Neural cell (in vitro differentiated cells): ENCODE measurements around the gene COPB2. TPM values are rescaled to one million over a fixed set of nuclear protein-coding genes. Genes with fewer than 3 reads are reported as not detected.

Experiments
- H2AFZ ChIP-seq: fragments of 200-600, 300-800 bp; sonication (generic), shearing (Covaris generic); 2 replicates; pipeline ENCODE4 v1.6.0; 2014; ENCODE audit warnings: low read depth, mild to moderate bottlenecking, antibody characterized with exemption, low read length, moderate library complexity
- H3F3A ChIP-seq: fragments of 200-600 bp; shearing (Covaris generic); 2 replicates; pipeline ENCODE4 v1.6.1; 2016; ENCODE audit warnings: mild to moderate bottlenecking, moderate library complexity, mixed read lengths, antibody characterized with exemption, low read length; ENCODE audit not compliant: insufficient read depth, poor library complexity, severe bottlenecking
- H3K27ac ChIP-seq: fragments of 200-600, 300-800 bp; sonication (generic), shearing (Covaris generic); 2 replicates; pipeline ENCODE4 v1.5.1; 2014; ENCODE audit warnings: mild to moderate bottlenecking, low read length, moderate library complexity
- H3K27me3 ChIP-seq: fragments of 300-800, 200-600 bp; sonication (generic), shearing (Covaris generic); 2 replicates; pipeline ENCODE4 v1.6.0; 2014; ENCODE audit warnings: mild to moderate bottlenecking, low read depth, low read length, moderate library complexity; ENCODE audit not compliant: insufficient read depth
- H3K36me3 ChIP-seq: fragments of 300-800, 200-600 bp; sonication (generic), shearing (Covaris generic); 2 replicates; pipeline ENCODE4 v1.5.1; 2014; ENCODE audit warnings: mild to moderate bottlenecking, antibody characterized with exemption, low read length, moderate library complexity; ENCODE audit not compliant: insufficient read depth
- H3K4me2 ChIP-seq: fragments of 300-800, 200-600 bp; sonication (generic), shearing (Covaris generic); 2 replicates; pipeline ENCODE4 v1.6.0; 2014; ENCODE audit warnings: mild to moderate bottlenecking, low read length
- H3K4me3 ChIP-seq: fragments of 300-800, 200-600 bp; sonication (generic), shearing (Covaris generic); 2 replicates; pipeline ENCODE4 v1.5.1; 2014; ENCODE audit warnings: mild to moderate bottlenecking, low read length, moderate library complexity
- H3K79me2 ChIP-seq: fragments of 200-600 bp; shearing (Covaris generic); replicated peaks from 2 replicates; pipeline ENCODE4 v1.6.0; 2014; ENCODE audit warnings: mild to moderate bottlenecking, low read length, moderate library complexity; ENCODE audit not compliant: insufficient read depth
- H3K9ac ChIP-seq: fragments of 300-800, 200-600 bp; sonication (generic), shearing (Covaris generic); 2 replicates; pipeline ENCODE4 v1.6.1; 2016; ENCODE audit warnings: mild to moderate bottlenecking, low read length, mixed read lengths
- H3K9me2 ChIP-seq: fragments of 200-600 bp; shearing (Covaris generic); 2 replicates; pipeline ENCODE4 v1.6.1; 2016; ENCODE audit warnings: mild to moderate bottlenecking, low read length, mixed read lengths; ENCODE audit not compliant: insufficient read depth
- H3K9me3 ChIP-seq: fragments of 200-600, 300-800 bp; sonication (generic), shearing (Covaris generic); 2 replicates; pipeline ENCODE4 v1.6.1; 2016; ENCODE audit warnings: mild to moderate bottlenecking, mixed run types, low read length, moderate library complexity, mixed read lengths
- H4K20me1 ChIP-seq: fragments of 200-600 bp; shearing (Covaris generic); 2 replicates; pipeline ENCODE4 v1.6.1; 2016; ENCODE audit warnings: mild to moderate bottlenecking, mixed run types; ENCODE audit not compliant: insufficient read depth
- EP300 ChIP-seq: fragments of 450-650 bp; conservative IDR thresholded peaks from 2 replicates; pipeline ENCODE4 v1.6.1; 2014; ENCODE audit warnings: antibody characterized with exemption, mild to moderate bottlenecking, moderate library complexity; ENCODE audit not compliant: poor library complexity, severe bottlenecking
- EZH2 ChIP-seq: fragments of 200-600, 300-800 bp; shearing (Covaris generic), sonication (generic); IDR thresholded peaks from 2 replicates; pipeline ENCODE4 v1.6.1; 2014; ENCODE audit warnings: antibody characterized with exemption, low read length, borderline replicate concordance, mild to moderate bottlenecking; ENCODE audit not compliant: insufficient read depth, poor library complexity, severe bottlenecking
- MXI1 ChIP-seq: fragments of 450-650 bp; conservative IDR thresholded peaks from 2 replicates; pipeline ENCODE4 v1.6.1; 2014; ENCODE audit warnings: antibody characterized with exemption, mild to moderate bottlenecking; ENCODE audit not compliant: poor library complexity, severe bottlenecking
- POLR2AphosphoS5 ChIP-seq: IDR thresholded peaks from 2 replicates; pipeline ENCODE4 v1.6.1; 2012
- RAD21 ChIP-seq: fragments of 450-650 bp; conservative IDR thresholded peaks from 2 replicates; pipeline ENCODE4 v1.6.1; 2014; ENCODE audit warnings: antibody characterized with exemption, mild to moderate bottlenecking, moderate library complexity
- SMC3 ChIP-seq: fragments of 450-650 bp; conservative IDR thresholded peaks from 2 replicates; pipeline ENCODE4 v1.6.1; 2014; ENCODE audit warnings: antibody characterized with exemption, mild to moderate bottlenecking, moderate library complexity; ENCODE audit not compliant: poor library complexity
- TAF1 ChIP-seq: IDR thresholded peaks from 2 replicates; pipeline ENCODE4 v1.6.1; 2012; ENCODE audit warnings: low read depth
- polyA plus RNA-seq: library from polyadenylated mRNA; depleted of rRNA; stranded (reverse); fragments of >200 nt; gene quantifications from 2 replicates; pipeline ENCODE4 v1.2.3, GENCODE V29; 2014
- TF ChIP-seq, protein P1 (sequence below): fragments of 450-650 bp; IDR thresholded peaks from 2 replicates; pipeline ENCODE4 v1.5.1; 2014; ENCODE audit warnings: antibody characterized with exemption, mild to moderate bottlenecking, moderate library complexity; ENCODE audit not compliant: poor library complexity, severe bottlenecking
- TF ChIP-seq, protein P2 (sequence below): IDR thresholded peaks from 2 replicates; pipeline ENCODE4 v1.6.1; 2012; ENCODE audit warnings: borderline replicate concordance

Gene COPB2
- polyA plus RNA-seq, 1 donor from 2014 or later: 63.5 TPM

DNA sequence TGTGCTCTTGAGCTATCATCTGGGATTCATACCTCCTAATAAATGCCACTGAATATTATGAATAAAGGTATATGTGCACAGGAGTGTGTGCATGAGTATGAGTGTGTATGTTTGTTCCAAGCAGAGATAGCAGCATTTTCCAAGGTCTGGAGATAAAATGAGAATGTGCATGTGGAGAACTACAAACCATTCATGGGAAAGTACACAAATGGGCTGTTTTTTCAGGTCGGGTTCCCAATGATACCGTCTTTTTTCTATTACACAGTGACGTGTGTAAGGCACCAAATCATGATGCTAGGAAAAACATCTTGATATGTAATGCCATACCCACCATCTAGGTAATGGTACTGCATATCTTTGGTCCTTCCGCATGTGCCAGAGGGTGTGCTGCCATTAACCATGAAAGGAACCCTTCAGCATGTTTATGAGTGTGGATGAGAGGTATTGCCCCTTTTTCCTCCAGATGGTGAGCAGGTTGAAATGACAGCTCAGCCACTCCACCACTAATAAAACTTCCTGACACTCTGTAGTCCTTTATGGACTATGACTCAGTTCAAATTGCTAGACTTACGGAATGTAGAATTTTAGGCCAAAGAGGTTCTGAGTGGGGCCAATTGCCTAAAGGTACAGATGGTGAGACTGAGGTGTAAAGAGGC is 36.4 kb upstream of the COPB2 start:
- Histone ChIP-seq H3K9me3 (no peaks in the 10 kb centered on the region), H3K27me3 (no peaks in the 10 kb centered on the region), H3K36me3 (peaks cover 14% of the 10 kb centered on the region), H3K79me2 (no peaks in the 10 kb centered on the region), H3F3A (no peaks in the 10 kb centered on the region), H2AFZ (no peak overlapping the region), H3K9me2 (no peaks in the 10 kb centered on the region), H4K20me1 (no peaks in the 10 kb centered on the region), H3K9ac (no peak overlapping the region), H3K4me2 (no peak overlapping the region), H3K27ac (no peak overlapping the region), H3K4me3 (no peak overlapping the region)
- TF ChIP-seq EP300: no peak
- no peak for TF ChIP-seq EZH2
- TF ChIP-seq, protein P1, sequence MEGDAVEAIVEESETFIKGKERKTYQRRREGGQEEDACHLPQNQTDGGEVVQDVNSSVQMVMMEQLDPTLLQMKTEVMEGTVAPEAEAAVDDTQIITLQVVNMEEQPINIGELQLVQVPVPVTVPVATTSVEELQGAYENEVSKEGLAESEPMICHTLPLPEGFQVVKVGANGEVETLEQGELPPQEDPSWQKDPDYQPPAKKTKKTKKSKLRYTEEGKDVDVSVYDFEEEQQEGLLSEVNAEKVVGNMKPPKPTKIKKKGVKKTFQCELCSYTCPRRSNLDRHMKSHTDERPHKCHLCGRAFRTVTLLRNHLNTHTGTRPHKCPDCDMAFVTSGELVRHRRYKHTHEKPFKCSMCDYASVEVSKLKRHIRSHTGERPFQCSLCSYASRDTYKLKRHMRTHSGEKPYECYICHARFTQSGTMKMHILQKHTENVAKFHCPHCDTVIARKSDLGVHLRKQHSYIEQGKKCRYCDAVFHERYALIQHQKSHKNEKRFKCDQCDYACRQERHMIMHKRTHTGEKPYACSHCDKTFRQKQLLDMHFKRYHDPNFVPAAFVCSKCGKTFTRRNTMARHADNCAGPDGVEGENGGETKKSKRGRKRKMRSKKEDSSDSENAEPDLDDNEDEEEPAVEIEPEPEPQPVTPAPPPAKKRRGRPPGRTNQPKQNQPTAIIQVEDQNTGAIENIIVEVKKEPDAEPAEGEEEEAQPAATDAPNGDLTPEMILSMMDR: no peak
- TF ChIP-seq MXI1: no peak
- no peak for TF ChIP-seq SMC3
- TF ChIP-seq, protein P2, sequence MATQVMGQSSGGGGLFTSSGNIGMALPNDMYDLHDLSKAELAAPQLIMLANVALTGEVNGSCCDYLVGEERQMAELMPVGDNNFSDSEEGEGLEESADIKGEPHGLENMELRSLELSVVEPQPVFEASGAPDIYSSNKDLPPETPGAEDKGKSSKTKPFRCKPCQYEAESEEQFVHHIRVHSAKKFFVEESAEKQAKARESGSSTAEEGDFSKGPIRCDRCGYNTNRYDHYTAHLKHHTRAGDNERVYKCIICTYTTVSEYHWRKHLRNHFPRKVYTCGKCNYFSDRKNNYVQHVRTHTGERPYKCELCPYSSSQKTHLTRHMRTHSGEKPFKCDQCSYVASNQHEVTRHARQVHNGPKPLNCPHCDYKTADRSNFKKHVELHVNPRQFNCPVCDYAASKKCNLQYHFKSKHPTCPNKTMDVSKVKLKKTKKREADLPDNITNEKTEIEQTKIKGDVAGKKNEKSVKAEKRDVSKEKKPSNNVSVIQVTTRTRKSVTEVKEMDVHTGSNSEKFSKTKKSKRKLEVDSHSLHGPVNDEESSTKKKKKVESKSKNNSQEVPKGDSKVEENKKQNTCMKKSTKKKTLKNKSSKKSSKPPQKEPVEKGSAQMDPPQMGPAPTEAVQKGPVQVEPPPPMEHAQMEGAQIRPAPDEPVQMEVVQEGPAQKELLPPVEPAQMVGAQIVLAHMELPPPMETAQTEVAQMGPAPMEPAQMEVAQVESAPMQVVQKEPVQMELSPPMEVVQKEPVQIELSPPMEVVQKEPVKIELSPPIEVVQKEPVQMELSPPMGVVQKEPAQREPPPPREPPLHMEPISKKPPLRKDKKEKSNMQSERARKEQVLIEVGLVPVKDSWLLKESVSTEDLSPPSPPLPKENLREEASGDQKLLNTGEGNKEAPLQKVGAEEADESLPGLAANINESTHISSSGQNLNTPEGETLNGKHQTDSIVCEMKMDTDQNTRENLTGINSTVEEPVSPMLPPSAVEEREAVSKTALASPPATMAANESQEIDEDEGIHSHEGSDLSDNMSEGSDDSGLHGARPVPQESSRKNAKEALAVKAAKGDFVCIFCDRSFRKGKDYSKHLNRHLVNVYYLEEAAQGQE: no peak
- TF ChIP-seq RAD21: no peak
- TF ChIP-seq TAF1: no peak
- no peak for TF ChIP-seq POLR2AphosphoS5

DNA sequence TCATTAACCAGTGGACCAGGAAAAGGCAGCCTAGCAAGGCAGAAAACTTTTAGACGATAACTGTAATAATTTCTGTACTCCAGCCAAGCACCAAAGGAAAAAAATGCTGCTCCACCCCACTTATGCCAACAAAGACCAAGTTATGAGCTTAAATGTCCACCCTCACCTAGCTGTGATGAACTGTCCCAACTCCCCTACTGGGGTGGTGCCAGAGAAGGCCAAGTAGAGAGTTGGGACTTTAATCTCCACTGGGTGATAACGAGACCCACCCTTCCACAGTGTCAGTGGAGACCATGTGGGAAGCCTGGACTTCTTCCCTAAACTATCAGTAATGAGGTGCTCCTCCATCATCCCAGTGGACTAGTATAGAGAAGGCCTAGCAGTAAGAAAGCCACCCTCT is 33.8 kb upstream of the COPB2 start:
- TF ChIP-seq, protein P1: no peak
- TF ChIP-seq POLR2AphosphoS5 (no peak), EZH2 (no peak)
- no peaks in the 10 kb centered on the region for H3K9me3 ChIP-seq
- no peak overlapping the region for H2AFZ ChIP-seq
- no peak overlapping the region for H3K4me3 ChIP-seq
- no peaks in the 10 kb centered on the region for H3K79me2 ChIP-seq
- H3K36me3 ChIP-seq: peaks cover 14% of the 10 kb centered on the region
- no peak overlapping the region for H3K4me2 ChIP-seq
- no peaks in the 10 kb centered on the region for H3F3A ChIP-seq
- H4K20me1 ChIP-seq: no peaks in the 10 kb centered on the region
- no peak overlapping the region for H3K9ac ChIP-seq
- H3K9me2 ChIP-seq: no peaks in the 10 kb centered on the region
- no peak overlapping the region for H3K27ac ChIP-seq
- H3K27me3 ChIP-seq: no peaks in the 10 kb centered on the region
